Bronchial epithelial cell (primary cell): ENCODE data around the gene KRT74. TPM values are rescaled to one million over a fixed set of nuclear protein-coding genes. Genes with fewer than 3 reads are reported as not detected.
A peak's percentile ranks its signal among the peaks of the same experiment; 100 is the strongest.

Source experiments
- DNase-seq: peaks from one replicate; pipeline ENCODE4 v3.0.0-alpha.2; 2010; ENCODE audit warnings: low read depth
- FAIRE-seq: peaks from 2 replicates; lab custom pipeline; 2011; peaks lifted over from hg19 to GRCh38; lab: Jason Lieb, UNC
- H3K27me3 ChIP-seq: 2 replicates; pipeline ENCODE4 v1.5.1; 2011; ENCODE audit warnings: low read length; ENCODE audit not compliant: control insufficient read depth, insufficient read depth
- H3K36me3 ChIP-seq: 2 replicates; pipeline ENCODE4 v1.5.1; 2011; ENCODE audit warnings: low read length; ENCODE audit not compliant: control insufficient read depth, insufficient read depth
- H3K4me3 ChIP-seq: 2 replicates; pipeline ENCODE4 v1.5.1; 2011; ENCODE audit warnings: mild to moderate bottlenecking, low read depth, low read length, control low read depth
- CTCF ChIP-seq: IDR thresholded peaks from 2 replicates; pipeline ENCODE4 v1.5.1; 2011; ENCODE audit warnings: mild to moderate bottlenecking, moderate library complexity, low read length, control low read depth, inconsistent platforms; ENCODE audit not compliant: insufficient read depth, severe bottlenecking
- total RNA-seq: library from RNA; depleted of rRNA; stranded (reverse); fragments of >200 nt; gene quantifications from 2 replicates; pipeline ENCODE4 v1.2.1, GENCODE V29; 2014

KRT74 gene
- total RNA-seq, 1 donor from 2014 or later, result not detected

DNA sequence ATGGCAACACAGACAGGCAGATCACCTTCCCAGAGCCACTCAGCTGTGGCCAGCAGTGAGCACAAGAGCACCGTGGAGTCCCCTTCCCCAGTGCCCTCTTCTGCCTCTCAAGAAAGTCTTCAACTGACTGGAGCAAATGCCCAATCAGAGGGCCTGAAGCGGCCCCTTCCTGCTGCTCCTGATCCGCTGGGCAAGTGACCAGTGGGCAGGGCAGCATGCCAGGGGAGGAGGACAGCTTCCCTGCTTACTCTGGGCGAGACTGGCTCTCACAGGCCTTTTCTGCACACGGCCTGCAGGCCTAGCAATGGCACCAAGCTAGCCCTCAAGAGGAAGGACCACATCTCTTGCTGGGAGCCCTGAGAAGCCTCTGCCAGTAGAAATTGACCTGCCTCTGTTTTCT, 21.6 kb downstream of the KRT74 start:
- Histone ChIP-seq H3K4me3 (no peak overlapping the region), H3K27me3 (no peaks in the 10 kb centered on the region), H3K36me3 (no peaks in the 10 kb centered on the region)
- no peak for DNase-seq
- no peak for FAIRE-seq
- no peak for TF ChIP-seq CTCF

DNA sequence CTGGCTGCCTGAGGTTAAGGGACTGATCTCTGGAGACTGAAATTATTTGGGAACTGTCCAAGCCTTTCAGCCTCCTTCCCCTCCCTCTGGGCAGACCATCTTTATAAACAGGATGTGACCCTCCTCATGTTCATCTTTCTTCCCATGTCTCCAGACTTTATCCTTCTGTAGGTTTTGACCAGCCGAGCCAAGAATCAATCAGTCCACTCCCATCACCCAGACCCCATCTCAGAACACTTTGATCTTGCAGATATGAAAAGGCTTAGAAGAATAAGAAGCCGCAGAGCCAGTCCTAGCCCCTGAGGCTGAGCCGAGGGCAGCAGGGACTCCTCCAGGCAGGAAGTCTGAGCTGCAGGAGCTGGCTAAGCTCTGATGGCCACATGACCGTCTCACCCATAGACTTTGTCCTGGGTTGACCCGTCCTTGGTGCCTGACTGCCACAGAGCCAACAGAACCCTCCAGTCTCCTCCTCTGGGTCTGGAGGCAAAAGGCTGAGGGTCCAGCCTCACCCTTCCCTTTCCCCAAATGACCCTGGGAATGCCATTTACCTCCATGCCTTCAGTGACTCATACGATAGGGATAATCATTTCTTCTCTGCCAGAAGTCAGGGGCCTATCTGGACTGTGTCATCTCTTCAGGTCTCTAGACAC, 22.3 kb downstream of the KRT74 start:
- Histone ChIP-seq H3K27me3 (no peaks in the 10 kb centered on the region), H3K36me3 (no peaks in the 10 kb centered on the region), H3K4me3 (no peak overlapping the region)
- DNase-seq, result no peak
- FAIRE-seq, result no peak
- no peak for TF ChIP-seq CTCF

- Histone ChIP-seq H3K36me3 (no peaks in the 10 kb centered on the region), H3K4me3 (no peak overlapping the region), H3K27me3 (no peaks in the 10 kb centered on the region)
- TF ChIP-seq CTCF, result no peak
- FAIRE-seq (no peak), DNase-seq (no peak)
Measured at GRCh38 chr12:52546126-52546525, 27.5 kb downstream of the KRT74 start.

DNA sequence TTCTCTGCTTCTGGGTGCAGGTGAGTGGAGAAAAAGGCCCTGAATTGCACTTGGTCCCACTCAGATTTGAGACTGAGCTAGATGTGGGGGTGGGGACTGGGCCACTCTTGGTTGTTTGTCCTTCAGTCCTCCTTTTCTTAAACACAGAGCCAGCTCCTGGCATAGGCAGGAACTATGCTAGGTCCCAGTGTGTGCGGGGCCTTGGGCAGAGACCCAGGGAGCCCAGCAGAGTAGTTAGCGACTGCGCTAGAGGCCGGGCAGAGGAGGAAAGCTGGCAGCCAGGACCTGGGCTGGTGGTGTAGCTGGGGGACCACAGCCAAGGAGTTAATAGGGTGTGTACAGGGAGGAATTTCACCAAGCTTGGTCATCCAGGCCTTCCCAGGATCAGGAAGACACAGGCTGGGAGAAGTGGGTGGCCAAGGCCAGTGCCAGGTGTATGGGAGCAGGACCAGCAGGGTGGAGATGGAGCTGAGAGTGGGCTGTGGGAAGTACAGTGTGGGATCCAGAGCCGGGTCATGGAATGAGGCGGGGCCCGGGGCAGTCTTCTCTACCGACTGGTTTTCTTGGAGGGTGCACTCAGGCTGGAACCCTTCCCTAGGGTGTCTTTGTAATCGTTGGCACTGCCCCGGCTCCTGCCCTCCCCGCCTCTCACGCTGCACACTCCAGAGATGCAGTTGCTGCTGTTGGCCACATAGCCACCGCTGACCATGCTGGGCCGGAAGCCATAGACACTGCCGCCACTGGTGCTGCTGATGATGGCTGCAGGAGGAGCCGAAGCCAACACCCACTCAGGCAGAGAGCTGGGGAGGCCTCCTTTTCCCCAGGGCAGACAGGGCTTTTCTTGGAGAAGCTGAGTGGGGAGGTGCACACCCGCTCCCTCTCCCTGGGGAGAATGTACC, 29.4 kb downstream of the KRT74 start:
- TF ChIP-seq CTCF, result peak; percentile 28
- Histone ChIP-seq H3K36me3 (no peaks in the 10 kb centered on the region), H3K27me3 (no peaks in the 10 kb centered on the region), H3K4me3 (no peak overlapping the region)
- DNase-seq, result peak; percentile 18
- FAIRE-seq, result no peak

- Histone ChIP-seq H3K27me3 (no peaks in the 10 kb centered on the region), H3K36me3 (no peaks in the 10 kb centered on the region), H3K4me3 (no peak overlapping the region)
- no peak for TF ChIP-seq CTCF
- DNase-seq (no peak), FAIRE-seq (no peak)
Measured at GRCh38 chr12:52542785-52543318, 30.8 kb downstream of the KRT74 start.
